MG63 (cell line): Measurements from ENCODE around the gene KIF4A. TPM values are rescaled to one million over a fixed set of nuclear protein-coding genes. Genes with fewer than 3 reads are reported as not detected.
"Not testable (repeated sequence)": the region's sequence is repeated elsewhere in the genome, so short reads cannot be mapped to it uniquely, and the experiment has no call there.

Source experiments
- DNase-seq: peaks from one replicate; pipeline ENCODE4 v3.0.0-alpha.2; 2020
- H3K27me3 ChIP-seq: fragments of 250-450 bp; sonication (Bioruptor Pico); 2 replicates; pipeline ENCODE4 v1.5.1; 2020; ENCODE audit warnings: mild to moderate bottlenecking, moderate library complexity
- H3K36me3 ChIP-seq: fragments of 250-450 bp; sonication (Bioruptor Pico); 2 replicates; pipeline ENCODE4 v1.5.1; 2020; ENCODE audit warnings: mild to moderate bottlenecking, moderate library complexity
- H3K4me3 ChIP-seq: fragments of 250-450 bp; sonication (Bioruptor Pico); 2 replicates; pipeline ENCODE4 v1.5.1; 2020; ENCODE audit warnings: mild to moderate bottlenecking, moderate library complexity
- H3K9me3 ChIP-seq: fragments of 250-450 bp; sonication (Bioruptor Pico); 2 replicates; pipeline ENCODE4 v1.5.1; 2020; ENCODE audit warnings: mild to moderate bottlenecking, moderate library complexity
- total RNA-seq: library from RNA; depleted of rRNA; stranded (reverse); fragments of >200 nt; shearing (Covaris generic); gene quantifications from 2 replicates; pipeline ENCODE4 v1.2.3, GENCODE V29; 2014; ENCODE audit warnings: low replicate concordance; rRNA removed

The KIF4A gene, protein sequence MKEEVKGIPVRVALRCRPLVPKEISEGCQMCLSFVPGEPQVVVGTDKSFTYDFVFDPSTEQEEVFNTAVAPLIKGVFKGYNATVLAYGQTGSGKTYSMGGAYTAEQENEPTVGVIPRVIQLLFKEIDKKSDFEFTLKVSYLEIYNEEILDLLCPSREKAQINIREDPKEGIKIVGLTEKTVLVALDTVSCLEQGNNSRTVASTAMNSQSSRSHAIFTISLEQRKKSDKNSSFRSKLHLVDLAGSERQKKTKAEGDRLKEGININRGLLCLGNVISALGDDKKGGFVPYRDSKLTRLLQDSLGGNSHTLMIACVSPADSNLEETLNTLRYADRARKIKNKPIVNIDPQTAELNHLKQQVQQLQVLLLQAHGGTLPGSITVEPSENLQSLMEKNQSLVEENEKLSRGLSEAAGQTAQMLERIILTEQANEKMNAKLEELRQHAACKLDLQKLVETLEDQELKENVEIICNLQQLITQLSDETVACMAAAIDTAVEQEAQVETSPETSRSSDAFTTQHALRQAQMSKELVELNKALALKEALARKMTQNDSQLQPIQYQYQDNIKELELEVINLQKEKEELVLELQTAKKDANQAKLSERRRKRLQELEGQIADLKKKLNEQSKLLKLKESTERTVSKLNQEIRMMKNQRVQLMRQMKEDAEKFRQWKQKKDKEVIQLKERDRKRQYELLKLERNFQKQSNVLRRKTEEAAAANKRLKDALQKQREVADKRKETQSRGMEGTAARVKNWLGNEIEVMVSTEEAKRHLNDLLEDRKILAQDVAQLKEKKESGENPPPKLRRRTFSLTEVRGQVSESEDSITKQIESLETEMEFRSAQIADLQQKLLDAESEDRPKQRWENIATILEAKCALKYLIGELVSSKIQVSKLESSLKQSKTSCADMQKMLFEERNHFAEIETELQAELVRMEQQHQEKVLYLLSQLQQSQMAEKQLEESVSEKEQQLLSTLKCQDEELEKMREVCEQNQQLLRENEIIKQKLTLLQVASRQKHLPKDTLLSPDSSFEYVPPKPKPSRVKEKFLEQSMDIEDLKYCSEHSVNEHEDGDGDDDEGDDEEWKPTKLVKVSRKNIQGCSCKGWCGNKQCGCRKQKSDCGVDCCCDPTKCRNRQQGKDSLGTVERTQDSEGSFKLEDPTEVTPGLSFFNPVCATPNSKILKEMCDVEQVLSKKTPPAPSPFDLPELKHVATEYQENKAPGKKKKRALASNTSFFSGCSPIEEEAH
- total RNA-seq, result 26.6 and 30.0 TPM in 2 replicates

DNA sequence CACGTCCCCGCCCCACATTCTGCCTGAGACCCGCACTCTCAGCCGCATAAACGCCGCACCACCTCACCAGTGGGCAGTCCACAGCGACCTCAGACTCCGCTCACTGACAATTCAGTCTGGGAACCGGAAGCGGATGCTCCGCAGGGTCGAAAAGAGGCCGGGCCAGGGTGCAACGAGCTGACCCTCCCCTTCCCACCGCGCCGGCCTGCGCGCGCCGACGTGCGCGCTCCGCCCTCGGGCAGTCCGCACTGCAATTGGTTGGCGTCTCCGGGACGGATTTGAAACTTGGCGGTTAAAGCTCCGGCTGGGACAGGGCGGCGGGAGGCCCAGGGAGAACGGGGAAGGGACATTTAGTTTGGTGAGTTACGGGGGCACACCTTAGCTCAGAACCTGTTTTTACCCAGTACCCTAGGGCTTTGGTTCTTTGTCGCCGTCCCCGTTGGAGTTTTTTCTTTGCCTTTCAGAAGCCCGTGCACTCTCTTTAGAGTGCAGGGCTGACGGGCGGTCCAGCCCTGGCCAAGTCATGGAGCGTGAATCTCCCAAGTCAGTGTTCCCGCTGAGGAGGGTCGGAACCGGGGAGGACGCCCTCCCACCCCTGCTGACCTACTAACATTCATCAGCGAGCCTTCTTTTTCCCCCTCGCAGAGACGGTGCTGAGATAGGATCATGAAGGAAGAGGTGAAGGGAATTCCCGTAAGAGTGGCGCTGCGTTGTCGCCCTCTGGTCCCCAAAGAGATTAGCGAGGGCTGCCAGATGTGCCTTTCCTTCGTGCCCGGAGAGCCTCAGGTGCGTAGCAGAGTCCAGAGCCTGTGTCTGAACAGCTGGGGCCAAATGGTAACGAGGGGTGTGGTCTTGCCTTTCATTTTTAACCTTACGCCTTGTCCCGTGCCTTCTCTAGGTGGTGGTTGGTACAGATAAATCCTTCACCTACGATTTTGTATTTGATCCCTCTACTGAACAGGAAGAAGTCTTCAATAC, at the start of gene KIF4A, which contains the start of gene PDZD11:
TSS of gene KIF4A (plus strand) at position 312 of the 978 bp plus-strand sequence. CDS start at position 667, 355 bp downstream.
TSS of gene PDZD11 (minus strand) at position 135 of the 978 bp plus-strand sequence. CDS start 586 bp downstream, outside the sequence.
- Histone ChIP-seq H3K36me3 (peaks cover 13% of the 10 kb centered on the region), H3K27me3 (no peaks in the 10 kb centered on the region), H3K4me3 (peak within 1 kb of the TSS; percentile 75), H3K9me3 (no peaks in the 10 kb centered on the region)
- peak; percentile 85 for DNase-seq

DNA sequence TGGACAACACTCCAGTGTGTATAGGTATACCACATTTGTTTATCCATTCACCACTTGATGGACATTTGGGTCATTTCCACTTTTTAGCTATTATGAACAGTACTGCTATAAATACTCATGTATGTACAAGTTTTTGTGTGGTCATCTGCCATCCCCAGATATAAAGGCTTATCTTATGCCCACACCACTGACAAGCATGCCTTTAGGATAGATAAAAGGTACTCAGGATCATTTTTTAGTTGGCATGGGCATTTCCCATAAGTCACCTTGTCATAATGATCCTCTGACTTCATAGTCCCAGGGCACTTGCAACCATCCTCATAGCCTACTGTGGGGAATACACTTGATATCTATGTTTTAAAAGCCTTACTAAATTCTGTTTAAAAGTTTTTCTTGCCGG, 49.2 kb upstream of the KIF4A start:
- no peak for DNase-seq
- H3K36me3 ChIP-seq, result no peaks in the 10 kb centered on the region
- no peaks in the 10 kb centered on the region for H3K9me3 ChIP-seq
- no peaks in the 10 kb centered on the region for H3K27me3 ChIP-seq
- no peak overlapping the region for H3K4me3 ChIP-seq

DNA sequence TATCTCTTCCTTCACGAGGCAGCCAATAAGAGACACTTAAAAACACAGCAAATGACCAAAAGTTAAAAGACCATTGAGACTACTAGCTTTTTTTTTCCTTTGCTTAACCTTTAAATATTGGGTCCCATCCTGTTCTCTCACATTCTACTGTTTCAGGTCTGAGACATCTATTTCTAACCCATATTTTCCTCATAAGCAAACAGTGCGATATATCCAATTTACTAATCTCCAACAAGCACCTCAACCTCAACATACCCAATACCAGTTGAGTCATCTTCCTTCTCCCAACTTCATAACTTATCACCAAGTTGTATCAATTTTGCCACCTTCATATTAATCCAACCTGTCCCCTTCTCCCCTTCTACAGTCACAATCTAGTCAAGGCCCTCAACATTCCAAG, 48.4 kb upstream of the KIF4A start:
- no peak for DNase-seq
- Histone ChIP-seq H3K4me3 (no peak overlapping the region), H3K27me3 (no peaks in the 10 kb centered on the region), H3K36me3 (no peaks in the 10 kb centered on the region), H3K9me3 (no peaks in the 10 kb centered on the region)

DNA sequence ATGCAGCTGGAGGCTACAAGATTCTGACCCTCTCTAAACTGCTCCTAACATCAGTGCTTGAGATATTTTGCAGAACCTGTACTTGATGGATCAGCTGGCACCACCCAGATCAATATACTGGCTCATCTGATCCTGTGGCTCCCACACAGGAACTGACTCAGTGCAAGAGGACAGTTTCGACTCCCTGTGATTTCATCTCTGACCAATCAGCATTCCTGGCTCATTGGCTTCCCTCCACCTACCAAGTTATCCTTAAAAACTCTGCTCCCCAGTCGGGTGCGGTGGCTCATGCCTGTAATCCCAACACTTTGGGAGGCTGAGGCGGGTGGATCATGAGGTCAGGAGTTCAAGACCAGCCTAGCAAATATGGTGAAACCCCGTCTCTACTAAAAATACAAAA, 46.3 kb upstream of the KIF4A start:
- not testable (repeated sequence) for H3K36me3 ChIP-seq, H3K9me3 ChIP-seq, H3K4me3 ChIP-seq, H3K27me3 ChIP-seq
- peak; percentile 45 for DNase-seq

DNA sequence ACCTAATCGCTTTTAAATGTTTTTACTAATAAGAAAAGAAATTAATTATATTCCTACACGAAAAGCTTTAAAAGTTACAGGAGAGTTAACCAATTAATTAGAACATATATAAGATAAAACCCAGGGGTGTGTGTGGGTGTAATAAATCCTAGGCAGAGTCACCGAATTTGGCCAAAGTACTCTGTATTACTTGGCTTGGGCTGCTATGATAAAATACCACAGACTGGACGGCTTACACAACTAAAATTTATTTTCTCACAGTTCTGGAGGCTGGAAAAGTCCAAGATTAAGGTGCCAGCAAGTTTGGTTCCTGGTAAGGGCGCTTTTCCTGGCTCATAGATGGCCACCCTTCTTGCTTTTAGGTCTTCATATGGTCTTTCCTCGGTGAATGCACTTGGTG, 45.0 kb upstream of the KIF4A start:
- peak; percentile 2 for DNase-seq
- Histone ChIP-seq H3K27me3 (no peaks in the 10 kb centered on the region), H3K9me3 (no peaks in the 10 kb centered on the region), H3K36me3 (no peaks in the 10 kb centered on the region), H3K4me3 (no peak overlapping the region)

DNA sequence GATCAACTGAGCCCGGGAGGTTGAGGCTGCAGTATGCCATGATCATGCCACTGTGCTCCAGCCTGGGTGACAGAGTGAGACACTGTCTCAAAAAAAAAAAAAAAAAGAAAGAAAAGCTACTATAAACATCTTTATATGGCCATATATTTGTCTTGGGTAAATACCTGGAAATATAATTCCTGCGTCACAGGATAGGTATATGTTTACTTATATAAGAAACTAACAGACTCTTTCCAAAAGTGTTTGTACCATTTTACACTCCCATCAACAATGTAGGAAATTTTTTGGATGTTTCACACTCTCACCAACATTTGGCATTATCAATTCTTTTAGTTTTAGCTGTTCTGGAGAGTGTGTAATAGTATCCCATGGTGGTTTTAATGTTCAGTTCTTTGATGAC, 42.7 kb upstream of the KIF4A start:
- no peak for DNase-seq
- no peaks in the 10 kb centered on the region for H3K9me3 ChIP-seq
- H3K4me3 ChIP-seq, result no peak overlapping the region
- H3K27me3 ChIP-seq, result no peaks in the 10 kb centered on the region
- H3K36me3 ChIP-seq, result no peaks in the 10 kb centered on the region

DNA sequence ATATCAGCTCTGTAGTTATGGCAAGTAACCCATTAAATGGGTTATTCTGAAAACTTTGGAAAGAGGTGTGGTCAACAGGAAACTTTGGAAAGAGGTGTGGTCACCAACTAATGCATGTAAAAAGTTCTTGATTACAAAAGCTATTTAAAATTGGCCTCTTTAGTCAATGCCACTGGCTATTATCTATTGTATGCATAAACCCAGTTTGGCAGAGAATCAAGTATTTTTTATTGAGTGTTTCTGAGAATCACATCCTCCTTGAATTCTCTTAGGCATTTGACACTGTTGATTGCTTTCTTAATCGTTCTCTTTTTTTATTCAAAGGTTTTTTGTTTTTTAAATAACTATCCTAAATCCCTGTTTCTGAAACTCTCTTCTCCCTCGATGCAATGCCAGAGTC, 37.4 kb upstream of the KIF4A start:
- H3K27me3 ChIP-seq, result no peaks in the 10 kb centered on the region
- H3K36me3 ChIP-seq, result no peaks in the 10 kb centered on the region
- H3K4me3 ChIP-seq, result no peak overlapping the region
- H3K9me3 ChIP-seq, result no peaks in the 10 kb centered on the region
- no peak for DNase-seq

DNA sequence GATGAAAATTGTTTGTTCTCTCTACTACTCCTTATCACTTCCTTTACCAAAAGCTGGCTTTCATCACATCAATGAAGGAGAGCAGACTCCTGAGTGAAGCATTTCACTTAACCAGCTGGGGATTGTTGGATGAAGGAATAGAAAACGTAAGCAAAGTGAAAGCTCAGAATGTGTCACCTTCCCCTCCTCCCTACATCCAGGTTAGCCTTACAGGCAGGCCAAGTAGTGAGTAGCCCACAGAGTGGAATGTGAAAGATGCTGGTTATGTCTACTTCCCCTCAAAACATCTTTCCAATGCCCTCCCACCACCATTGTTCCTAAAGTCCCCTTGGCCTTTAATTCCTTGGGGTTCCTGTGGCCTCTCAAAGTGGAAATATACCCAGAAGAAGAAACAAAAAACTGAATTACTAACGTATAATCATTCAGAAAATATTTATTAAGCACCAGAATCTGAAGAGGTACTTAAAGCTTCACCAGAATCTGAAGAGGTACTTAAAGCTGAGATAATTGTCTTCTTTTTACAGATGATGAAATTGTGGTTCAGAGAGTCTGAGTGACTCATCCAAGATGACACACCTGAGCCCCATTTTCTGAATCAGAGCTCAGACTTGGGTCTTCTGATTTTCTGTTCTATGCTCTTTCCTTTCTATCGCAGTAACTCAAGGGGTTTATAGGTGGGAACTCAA, 36.4 kb upstream of the KIF4A start:
- Histone ChIP-seq H3K9me3 (no peaks in the 10 kb centered on the region), H3K4me3 (no peak overlapping the region), H3K27me3 (no peaks in the 10 kb centered on the region), H3K36me3 (no peaks in the 10 kb centered on the region)
- DNase-seq, result no peak

DNA sequence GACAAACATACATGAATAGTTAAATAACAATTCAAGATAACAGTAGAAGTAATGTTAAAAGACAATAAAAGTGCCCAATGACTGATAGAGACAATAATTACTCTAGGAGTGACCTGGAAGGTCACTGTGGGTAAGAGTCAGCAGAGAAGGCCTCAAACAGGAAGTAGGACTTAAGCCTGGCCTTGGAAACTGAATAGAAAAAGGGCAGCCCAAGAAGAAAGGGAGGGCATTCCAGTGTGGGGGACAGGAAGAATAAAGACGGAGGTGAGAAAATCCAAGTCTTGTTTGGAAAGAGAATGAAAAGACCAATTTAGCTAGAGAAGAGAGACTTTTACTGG, 35.9 kb upstream of the KIF4A start:
- no peak for DNase-seq
- Histone ChIP-seq H3K27me3 (no peaks in the 10 kb centered on the region), H3K36me3 (no peaks in the 10 kb centered on the region), H3K9me3 (no peaks in the 10 kb centered on the region), H3K4me3 (no peak overlapping the region)

DNA sequence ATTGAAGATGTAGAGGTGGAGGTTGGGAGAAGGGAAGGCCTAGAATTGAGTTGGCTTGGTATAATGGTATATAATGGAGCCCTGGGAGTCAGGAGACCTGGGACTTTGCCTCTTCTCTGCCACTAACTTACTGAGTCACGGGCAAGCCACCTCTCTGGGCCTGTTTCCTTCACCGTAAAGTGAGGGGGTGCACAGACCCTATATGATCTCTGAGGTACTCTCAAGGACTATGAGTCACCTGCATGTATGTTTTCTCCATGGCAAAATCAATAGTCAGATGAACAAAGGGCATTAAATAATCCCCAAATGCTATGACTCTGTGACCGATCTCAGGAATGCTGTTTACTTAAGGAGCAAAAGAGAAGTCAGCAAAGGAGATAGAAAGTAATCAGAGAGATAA, 35.0 kb upstream of the KIF4A start:
- DNase-seq, result no peak
- Histone ChIP-seq H3K27me3 (no peaks in the 10 kb centered on the region), H3K4me3 (no peak overlapping the region), H3K36me3 (no peaks in the 10 kb centered on the region), H3K9me3 (no peaks in the 10 kb centered on the region)

DNA sequence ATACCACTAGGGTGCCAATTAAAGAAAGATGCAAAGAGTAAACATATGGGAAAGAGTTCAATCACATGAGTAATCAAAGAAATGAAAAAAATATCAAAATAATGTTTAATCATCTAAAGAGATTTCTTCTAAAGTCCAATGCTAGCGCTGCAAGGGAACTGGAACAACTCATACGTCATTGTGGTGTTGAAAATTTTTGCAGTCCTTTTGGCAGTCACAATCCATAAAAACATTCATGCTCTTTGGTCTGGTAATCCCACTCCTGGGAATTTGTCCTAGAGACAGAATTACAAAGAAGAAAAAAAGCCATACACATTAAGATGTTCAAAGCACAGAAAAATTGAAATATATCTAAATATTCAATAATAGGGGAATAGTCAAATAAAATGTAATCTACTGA, 34.5 kb upstream of the KIF4A start:
- Histone ChIP-seq H3K27me3 (no peaks in the 10 kb centered on the region), H3K9me3 (no peaks in the 10 kb centered on the region), H3K4me3 (no peak overlapping the region), H3K36me3 (no peaks in the 10 kb centered on the region)
- no peak for DNase-seq

DNA sequence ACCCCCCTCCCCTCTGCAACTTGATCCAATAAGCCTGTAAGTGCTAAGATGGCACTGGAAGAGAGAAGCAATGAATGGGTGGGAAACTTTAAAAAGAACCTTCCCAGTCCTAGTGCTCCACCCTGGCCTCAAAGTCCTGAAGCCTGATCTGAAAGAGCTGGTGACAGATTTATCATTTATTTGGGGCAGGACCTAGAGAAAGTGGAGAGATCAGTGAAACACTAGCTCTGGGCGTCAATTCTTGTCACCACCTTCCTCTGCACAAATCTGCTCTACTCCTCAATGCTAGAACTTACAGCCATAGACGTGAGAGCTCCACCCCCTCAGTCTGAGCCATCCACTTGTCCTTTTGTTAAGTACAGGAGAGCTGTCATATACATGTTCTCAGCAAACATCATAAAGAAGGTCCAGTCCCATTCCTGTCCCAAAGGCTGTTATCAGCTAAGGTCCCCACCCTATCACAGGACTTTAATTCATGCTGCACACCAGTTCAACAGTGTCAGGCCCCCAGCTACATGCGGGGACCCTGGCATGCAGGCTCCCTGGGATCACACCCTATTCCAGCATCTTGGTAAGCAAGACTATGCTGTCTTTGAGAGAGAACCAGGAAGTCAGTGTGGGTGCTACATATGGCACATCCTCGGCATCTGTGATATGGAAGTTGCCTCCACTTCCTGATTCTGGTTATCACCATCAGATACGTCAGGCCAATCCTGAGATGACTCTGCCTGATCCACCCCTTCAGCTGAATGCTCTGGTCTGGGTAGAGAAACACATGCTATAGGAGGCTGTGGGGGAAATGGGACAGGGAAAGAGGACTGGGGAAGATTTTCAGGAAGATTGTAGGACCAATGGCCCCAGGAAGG, 32.2 kb upstream of the KIF4A start:
- DNase-seq, result no peak
- H3K9me3 ChIP-seq, result no peaks in the 10 kb centered on the region

DNA sequence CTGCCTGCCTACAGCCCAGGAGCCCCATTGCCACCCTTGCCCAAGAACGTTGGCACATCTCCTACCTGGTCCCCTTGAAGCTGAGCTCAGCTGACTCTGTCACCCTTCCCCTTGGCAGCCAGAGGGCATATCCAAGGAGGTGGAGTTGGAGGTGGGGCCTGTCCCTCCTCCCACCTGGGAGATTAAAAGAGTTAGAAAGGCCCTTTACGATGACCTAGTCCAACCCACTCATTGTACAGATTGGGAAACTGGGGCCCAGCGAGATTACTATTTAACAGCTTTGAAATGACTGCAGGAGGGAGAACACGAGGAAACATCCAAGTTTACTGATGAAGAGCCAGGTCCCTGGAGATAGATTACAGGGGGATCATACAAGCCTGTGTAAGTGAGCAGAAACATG, 29.8 kb upstream of the KIF4A start, which contains the start of gene P2RY4:
TSS of gene P2RY4 (minus strand) at position 101 of the 400 bp plus-strand sequence. CDS start 580 bp downstream, outside the sequence.
- DNase-seq, result no peak
- Histone ChIP-seq H3K9me3 (no peaks in the 10 kb centered on the region), H3K27me3 (no peaks in the 10 kb centered on the region), H3K4me3 (no peak within 1 kb of the TSS), H3K36me3 (no peaks in the 10 kb centered on the region)

More for the DNA sequence above, 32.2 kb upstream of the KIF4A start:
- H3K36me3 ChIP-seq, result no peaks in the 10 kb centered on the region
- no peaks in the 10 kb centered on the region for H3K27me3 ChIP-seq
- no peak overlapping the region for H3K4me3 ChIP-seq

DNA sequence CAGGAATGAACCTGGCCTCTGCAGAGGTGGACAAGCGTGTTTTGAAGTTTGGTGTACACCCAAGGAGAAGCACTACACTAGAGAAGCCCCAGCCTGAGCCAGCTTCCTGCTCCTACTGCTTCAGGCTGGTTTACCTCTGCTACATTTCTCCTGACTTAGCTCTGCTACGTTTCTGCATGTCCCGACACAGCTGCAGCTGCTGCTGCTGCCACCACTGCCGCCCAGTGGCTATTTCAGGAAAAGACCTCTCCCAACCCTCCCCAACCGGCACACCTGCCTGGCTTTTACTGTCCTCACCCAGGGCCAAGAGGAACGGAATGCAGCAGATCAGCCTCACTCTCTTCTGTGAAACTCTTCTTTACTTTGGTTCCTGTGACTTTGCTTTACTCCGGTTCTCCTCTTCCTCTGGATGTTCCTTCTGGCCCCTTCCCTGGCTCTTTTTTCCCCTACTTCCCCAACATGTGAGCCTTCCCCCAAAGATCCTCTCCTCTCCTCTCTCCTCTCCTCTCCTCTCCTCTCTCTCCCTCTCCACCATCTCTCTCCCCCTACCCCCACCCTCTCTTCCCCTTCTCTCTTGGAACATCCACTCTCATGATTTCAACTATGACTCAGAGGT, 26.8 kb upstream of the KIF4A start:
- Histone ChIP-seq H3K4me3 (no peak overlapping the region), H3K9me3 (no peaks in the 10 kb centered on the region), H3K36me3 (no peaks in the 10 kb centered on the region), H3K27me3 (no peaks in the 10 kb centered on the region)
- peak; percentile 16 for DNase-seq
